SK-N-MC (cell line): ENCODE measurements around the gene ADAMTSL3.

Source experiments
- EZH2 ChIP-seq: fragments of 200-600 bp; sonication (generic); IDR thresholded peaks from one replicate; pipeline ENCODE4 v1.6.1; 2017; ENCODE audit warnings: antibody characterized with exemption
- POLR2AphosphoS5 ChIP-seq: IDR thresholded peaks from 2 replicates; pipeline ENCODE4 v1.6.1; 2012; ENCODE audit warnings: mild to moderate bottlenecking, low read depth, low read length, borderline replicate concordance

- no peak for TF ChIP-seq POLR2AphosphoS5
- no peak for TF ChIP-seq EZH2
Measured at GRCh38 chr15:83858820-83859505, 205.0 kb downstream of the ADAMTSL3 start.
